Cardiac muscle cell (in vitro differentiated cells and primary cell): ENCODE measurements around the gene MACC1. TPM values are rescaled to one million over a fixed set of nuclear protein-coding genes. Genes with fewer than 3 reads are reported as not detected.

ENCODE experiments used
- DNase-seq, 2 donors: peaks; one replicate each; pipeline versions ENCODE4 v3.0.0 to v3.0.0-alpha.2; 2010 to 2017; ENCODE audit warnings: low read depth in 1 of 2, low spot score in 1 of 2
- H3K27ac ChIP-seq: fragments of 200-600 bp; sonication (generic); 2 replicates; pipeline ENCODE4 v1.5.1; 2016
- H3K27me3 ChIP-seq: fragments of 200-600 bp; sonication (generic); 2 replicates; pipeline ENCODE4 v1.6.0; 2016; ENCODE audit warnings: control low read depth
- H3K36me3 ChIP-seq: fragments of 200-600 bp; sonication (generic); 2 replicates; pipeline ENCODE4 v1.5.1; 2016; ENCODE audit warnings: control low read depth
- H3K4me1 ChIP-seq: fragments of 200-600 bp; sonication (generic); 2 replicates; pipeline ENCODE4 v1.8.1; 2017; ENCODE audit warnings: low read depth, mild to moderate bottlenecking, mixed run types
- H3K4me3 ChIP-seq: fragments of 200-600 bp; sonication (generic); 2 replicates; pipeline ENCODE4 v1.5.1; 2016; ENCODE audit warnings: mild to moderate bottlenecking
- H3K9me3 ChIP-seq: fragments of 200-600 bp; sonication (generic); 2 replicates; pipeline ENCODE4 v1.5.1; 2017; ENCODE audit warnings: low read depth, mild to moderate bottlenecking, control low read depth
- polyA plus RNA-seq: library from polyadenylated mRNA; unstranded; fragments of >200 nt; fragmentation: Nextera tagmentation; extraction: Ambion mirVana; gene quantifications from 2 replicates; pipeline ENCODE4 v1.2.1, GENCODE V29; 2016
- total RNA-seq: library from RNA; depleted of rRNA; stranded (reverse); fragments of >200 nt; gene quantifications from 2 replicates; pipeline ENCODE4 v1.2.3, GENCODE V29; 2016
- TF ChIP-seq, protein P1 (sequence below): IDR thresholded peaks from 2 replicates; pipeline ENCODE4 v1.5.1; 2012; ENCODE audit warnings: low read depth, mild to moderate bottlenecking, low read length

MACC1 gene
- total and polyA plus RNA-seq, 2 experiments from 2014 or later, result 0.06 TPM; not detected in 1

- Histone ChIP-seq H3K27me3 (no peaks in the 10 kb centered on the region), H3K9me3 (no peaks in the 10 kb centered on the region), H3K4me3 (no peak overlapping the region), H3K27ac (no peak overlapping the region), H3K4me1 (no peaks in the 10 kb centered on the region), H3K36me3 (no peaks in the 10 kb centered on the region)
- DNase-seq, result no peak
- TF ChIP-seq, protein P1, sequence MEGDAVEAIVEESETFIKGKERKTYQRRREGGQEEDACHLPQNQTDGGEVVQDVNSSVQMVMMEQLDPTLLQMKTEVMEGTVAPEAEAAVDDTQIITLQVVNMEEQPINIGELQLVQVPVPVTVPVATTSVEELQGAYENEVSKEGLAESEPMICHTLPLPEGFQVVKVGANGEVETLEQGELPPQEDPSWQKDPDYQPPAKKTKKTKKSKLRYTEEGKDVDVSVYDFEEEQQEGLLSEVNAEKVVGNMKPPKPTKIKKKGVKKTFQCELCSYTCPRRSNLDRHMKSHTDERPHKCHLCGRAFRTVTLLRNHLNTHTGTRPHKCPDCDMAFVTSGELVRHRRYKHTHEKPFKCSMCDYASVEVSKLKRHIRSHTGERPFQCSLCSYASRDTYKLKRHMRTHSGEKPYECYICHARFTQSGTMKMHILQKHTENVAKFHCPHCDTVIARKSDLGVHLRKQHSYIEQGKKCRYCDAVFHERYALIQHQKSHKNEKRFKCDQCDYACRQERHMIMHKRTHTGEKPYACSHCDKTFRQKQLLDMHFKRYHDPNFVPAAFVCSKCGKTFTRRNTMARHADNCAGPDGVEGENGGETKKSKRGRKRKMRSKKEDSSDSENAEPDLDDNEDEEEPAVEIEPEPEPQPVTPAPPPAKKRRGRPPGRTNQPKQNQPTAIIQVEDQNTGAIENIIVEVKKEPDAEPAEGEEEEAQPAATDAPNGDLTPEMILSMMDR, result no peak
Observed at GRCh38 chr7:20165146-20165510, 52.1 kb downstream of the MACC1 start.

DNA sequence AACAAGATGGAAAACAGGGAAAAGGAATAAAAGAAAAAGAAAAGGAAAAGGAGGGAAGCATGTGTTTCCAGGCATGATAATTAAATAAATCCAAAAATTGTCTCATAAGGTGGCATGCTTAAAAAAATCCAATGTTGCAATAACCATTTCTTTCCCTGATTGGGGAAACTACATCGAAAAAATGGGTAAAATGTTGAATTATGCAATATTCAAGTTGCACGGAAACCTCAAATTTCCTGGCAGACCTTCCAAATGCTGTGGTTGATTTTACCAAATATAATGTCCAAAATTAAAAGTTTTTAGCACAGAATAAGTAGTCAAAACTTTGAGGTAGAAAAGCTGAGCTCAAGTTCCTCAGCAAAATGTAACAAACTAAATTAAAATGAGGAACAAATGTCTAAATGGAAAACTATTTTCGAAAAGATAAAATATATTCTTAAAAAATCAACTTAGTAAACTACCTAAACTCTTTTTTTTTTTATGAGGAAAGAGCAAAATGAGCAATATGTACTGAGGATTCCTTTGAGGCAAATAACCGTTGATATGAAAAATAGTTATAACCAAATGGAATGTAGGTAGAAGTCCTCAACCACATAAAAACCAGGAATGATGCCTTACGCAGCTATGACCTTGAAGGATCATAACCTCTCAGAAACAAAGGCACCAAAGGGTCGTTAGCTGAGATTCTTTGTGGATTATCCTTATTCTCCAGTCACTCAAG is 52.6 kb downstream of the MACC1 start:
- Histone ChIP-seq H3K36me3 (no peaks in the 10 kb centered on the region), H3K9me3 (no peaks in the 10 kb centered on the region), H3K27ac (no peak overlapping the region), H3K4me3 (no peak overlapping the region), H3K4me1 (no peaks in the 10 kb centered on the region), H3K27me3 (no peaks in the 10 kb centered on the region)
- TF ChIP-seq, protein P1, result no peak
- DNase-seq, result peak in 1 of 2 donors; percentile 90

- Histone ChIP-seq H3K4me3 (no peak overlapping the region), H3K27me3 (no peaks in the 10 kb centered on the region), H3K4me1 (no peaks in the 10 kb centered on the region), H3K27ac (no peak overlapping the region), H3K36me3 (no peaks in the 10 kb centered on the region), H3K9me3 (no peaks in the 10 kb centered on the region)
- TF ChIP-seq, protein P1, result no peak
- no peak for DNase-seq
Observed at GRCh38 chr7:20162665-20163064, 54.5 kb downstream of the MACC1 start.

DNA sequence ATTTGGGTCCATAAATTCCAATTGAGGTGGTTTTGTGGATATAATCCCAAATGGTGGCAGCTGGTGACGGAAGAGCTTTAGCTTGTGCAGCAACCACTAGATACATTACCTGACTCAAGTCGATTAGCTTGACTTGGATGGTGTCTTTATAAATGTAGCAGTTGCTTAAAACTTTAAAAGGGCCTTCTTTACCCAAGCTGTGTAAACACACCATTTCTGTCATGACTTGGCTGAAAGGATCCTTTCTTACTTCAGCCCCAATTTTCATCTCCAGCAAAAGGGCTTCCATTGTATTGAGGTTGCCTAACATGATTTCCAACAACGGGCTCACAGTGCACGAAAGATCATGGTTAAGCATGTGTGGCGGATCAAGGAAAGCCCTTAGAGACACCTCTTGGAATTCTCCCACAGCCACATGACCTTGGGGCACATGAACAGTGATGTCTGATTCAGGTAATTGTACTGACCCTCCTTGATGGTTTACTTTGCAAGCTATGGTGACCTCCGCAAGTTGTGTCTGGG is 57.9 kb downstream of the MACC1 start:
- no peaks in the 10 kb centered on the region for H3K4me1 ChIP-seq
- no peak overlapping the region for H3K4me3 ChIP-seq
- no peaks in the 10 kb centered on the region for H3K27me3 ChIP-seq
- no peaks in the 10 kb centered on the region for H3K36me3 ChIP-seq
- no peak for DNase-seq
- no peak overlapping the region for H3K27ac ChIP-seq
- TF ChIP-seq, protein P1, result no peak
- H3K9me3 ChIP-seq, result no peaks in the 10 kb centered on the region

DNA sequence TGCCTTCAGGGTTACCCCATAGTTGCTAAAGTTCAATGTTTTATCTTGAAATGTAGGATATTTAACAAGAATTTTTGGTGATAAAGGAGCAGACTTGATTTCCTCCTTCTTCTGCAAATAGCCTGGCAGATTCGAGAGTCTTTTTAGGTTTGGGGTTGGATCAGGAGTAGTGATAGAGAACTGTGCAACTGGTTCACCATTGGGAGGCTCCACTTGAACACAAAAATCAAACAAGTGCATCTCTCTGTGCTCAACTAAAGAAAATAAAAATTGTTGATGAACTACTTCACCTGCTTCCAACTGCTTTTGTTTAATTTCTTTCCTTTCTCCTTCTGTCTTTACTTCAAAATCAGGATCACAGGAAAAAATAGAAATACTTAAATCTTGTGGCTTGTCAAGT is 58.5 kb downstream of the MACC1 start:
- no peaks in the 10 kb centered on the region for H3K36me3 ChIP-seq
- H3K27me3 ChIP-seq, result no peaks in the 10 kb centered on the region
- no peak overlapping the region for H3K27ac ChIP-seq
- no peaks in the 10 kb centered on the region for H3K9me3 ChIP-seq
- TF ChIP-seq, protein P1, result peak; percentile 45
- no peaks in the 10 kb centered on the region for H3K4me1 ChIP-seq
- DNase-seq, result peak in 1 of 2 donors; percentile 66
- H3K4me3 ChIP-seq, result no peak overlapping the region
